IPS-18a (cell line): ENCODE measurements around the gene SELPLG.

ENCODE experiments used
- H3K27ac ChIP-seq: one replicate; pipeline ENCODE4 v1.5.1; 2013; ENCODE audit warnings: low read length
- H3K27me3 ChIP-seq: one replicate; pipeline ENCODE4 v1.6.1; 2013; ENCODE audit warnings: mild to moderate bottlenecking, low read length; ENCODE audit not compliant: control insufficient read depth, insufficient read depth
- H3K36me3 ChIP-seq: one replicate; pipeline ENCODE4 v1.6.1; 2013; ENCODE audit warnings: low read depth, low read length; ENCODE audit not compliant: control insufficient read depth
- H3K4me1 ChIP-seq: one replicate; pipeline ENCODE4 v1.6.1; 2013; ENCODE audit warnings: low read depth, low read length; ENCODE audit not compliant: control insufficient read depth
- H3K4me3 ChIP-seq: one replicate; pipeline ENCODE4 v1.5.1; 2013; ENCODE audit warnings: low read length
- H3K9ac ChIP-seq: one replicate; pipeline ENCODE4 v1.6.1; 2013; ENCODE audit warnings: mild to moderate bottlenecking, low read length, moderate library complexity
- H3K9me3 ChIP-seq: one replicate; pipeline ENCODE4 v1.6.1; 2013; ENCODE audit warnings: low read depth, low read length; ENCODE audit not compliant: control insufficient read depth

SELPLG gene

GRCh38 chr12:108653922-108654321, 20.2 kb upstream of the SELPLG start:
- no peak overlapping the region for H3K4me3 ChIP-seq
- peaks cover 13% of the 10 kb centered on the region for H3K4me1 ChIP-seq
- H3K27ac ChIP-seq = no peak overlapping the region
- no peak overlapping the region for H3K9ac ChIP-seq
- H3K9me3 ChIP-seq = no peaks in the 10 kb centered on the region
- H3K36me3 ChIP-seq = peaks cover 49% of the 10 kb centered on the region
- H3K27me3 ChIP-seq = no peaks in the 10 kb centered on the region

GRCh38 chr12:108653082-108653516, 19.4 kb upstream of the SELPLG start:
- H3K9ac ChIP-seq = no peak overlapping the region
- peaks cover 13% of the 10 kb centered on the region for H3K4me1 ChIP-seq
- H3K36me3 ChIP-seq = peaks cover 50% of the 10 kb centered on the region
- H3K4me3 ChIP-seq = no peak overlapping the region
- no peak overlapping the region for H3K27ac ChIP-seq
- no peaks in the 10 kb centered on the region for H3K9me3 ChIP-seq
- H3K27me3 ChIP-seq = no peaks in the 10 kb centered on the region

- H3K36me3 ChIP-seq = peaks cover 50% of the 10 kb centered on the region
- H3K27ac ChIP-seq = no peak overlapping the region
- no peak overlapping the region for H3K4me3 ChIP-seq
- no peak overlapping the region for H3K9ac ChIP-seq
- H3K9me3 ChIP-seq = no peaks in the 10 kb centered on the region
- peaks cover 13% of the 10 kb centered on the region for H3K4me1 ChIP-seq
- H3K27me3 ChIP-seq = no peaks in the 10 kb centered on the region
Measured at GRCh38 chr12:108650083-108650482, 16.4 kb upstream of the SELPLG start.

GRCh38 chr12:108649669-108650068, 16.0 kb upstream of the SELPLG start:
- Histone ChIP-seq H3K27ac (no peak overlapping the region), H3K9ac (no peak overlapping the region), H3K27me3 (no peaks in the 10 kb centered on the region), H3K9me3 (no peaks in the 10 kb centered on the region), H3K4me1 (peaks cover 13% of the 10 kb centered on the region), H3K4me3 (no peak overlapping the region), H3K36me3 (peaks cover 54% of the 10 kb centered on the region)

GRCh38 chr12:108649126-108649525, 15.4 kb upstream of the SELPLG start:
- Histone ChIP-seq H3K36me3 (peaks cover 57% of the 10 kb centered on the region), H3K9me3 (no peaks in the 10 kb centered on the region), H3K27ac (no peak overlapping the region), H3K4me3 (no peak overlapping the region), H3K4me1 (peaks cover 13% of the 10 kb centered on the region), H3K9ac (no peak overlapping the region), H3K27me3 (no peaks in the 10 kb centered on the region)

GRCh38 chr12:108648371-108648770, 14.7 kb upstream of the SELPLG start:
- Histone ChIP-seq H3K9me3 (no peaks in the 10 kb centered on the region), H3K9ac (no peak overlapping the region), H3K27ac (no peak overlapping the region), H3K4me1 (peaks cover 6% of the 10 kb centered on the region), H3K27me3 (no peaks in the 10 kb centered on the region), H3K36me3 (peaks cover 53% of the 10 kb centered on the region), H3K4me3 (no peak overlapping the region)

GRCh38 chr12:108647585-108648287, 14.0 kb upstream of the SELPLG start:
- Histone ChIP-seq H3K9ac (no peak overlapping the region), H3K4me3 (no peak overlapping the region), H3K36me3 (peaks cover 53% of the 10 kb centered on the region), H3K27ac (no peak overlapping the region), H3K27me3 (no peaks in the 10 kb centered on the region), H3K4me1 (peaks cover under 1% of the 10 kb centered on the region), H3K9me3 (no peaks in the 10 kb centered on the region)

- H3K9ac ChIP-seq = no peak overlapping the region
- no peaks in the 10 kb centered on the region for H3K27me3 ChIP-seq
- H3K4me3 ChIP-seq = no peak overlapping the region
- peaks cover 49% of the 10 kb centered on the region for H3K36me3 ChIP-seq
- no peaks in the 10 kb centered on the region for H3K9me3 ChIP-seq
- no peaks in the 10 kb centered on the region for H3K4me1 ChIP-seq
- H3K27ac ChIP-seq = no peak overlapping the region
Measured at GRCh38 chr12:108646600-108647579, 13.2 kb upstream of the SELPLG start.

- H3K4me1 ChIP-seq = no peaks in the 10 kb centered on the region
- H3K4me3 ChIP-seq = no peak overlapping the region
- H3K27me3 ChIP-seq = no peaks in the 10 kb centered on the region
- H3K9ac ChIP-seq = no peak overlapping the region
- H3K27ac ChIP-seq = no peak overlapping the region
- H3K9me3 ChIP-seq = no peaks in the 10 kb centered on the region
- H3K36me3 ChIP-seq = peaks cover 42% of the 10 kb centered on the region
Measured at GRCh38 chr12:108645686-108646599, 12.2 kb upstream of the SELPLG start.

GRCh38 chr12:108644811-108645120, 11.1 kb upstream of the SELPLG start:
- no peak overlapping the region for H3K9ac ChIP-seq
- H3K4me1 ChIP-seq = no peaks in the 10 kb centered on the region
- peaks cover 34% of the 10 kb centered on the region for H3K36me3 ChIP-seq
- H3K27ac ChIP-seq = no peak overlapping the region
- no peaks in the 10 kb centered on the region for H3K9me3 ChIP-seq
- no peak overlapping the region for H3K4me3 ChIP-seq
- no peaks in the 10 kb centered on the region for H3K27me3 ChIP-seq
